GM12878 (cell line): Measurements from ENCODE around the gene PSPN. TPM values are rescaled to one million over a fixed set of nuclear protein-coding genes. Genes with fewer than 3 reads are reported as not detected.

Source experiments
- ATAC-seq: fragments of 200-7000 bp; cut with Tn5 transposase; 3 replicates; pipeline ENCODE4 v1.9.1; 2020; ENCODE audit warnings: mild to moderate bottlenecking, moderate library complexity
- BruUV-seq: library from RNA; stranded (reverse); fragments of 400-500 nt; replicated peaks from 2 replicates; lab custom pipeline; 2021; lab: Mats Ljungman, UMichigan
- CTCF ChIA-PET: fragments of 300-600 bp; sonication (Branson Sonifier 250); formaldehyde crosslinking; extraction: SDS; loops from one replicate; lab custom pipeline; 2021; ENCODE audit warnings: inconsistent platforms; lab: Yijun Ruan, JAX
- POLR2A ChIA-PET: fragments of 350-600 bp; formaldehyde crosslinking; extraction: SDS; loops from one replicate; lab custom pipeline; 2021; ENCODE audit warnings: inconsistent platforms; lab: Charles Lee
- RAD21 ChIA-PET: fragments of 300-600 bp; sonication (Branson Sonifier 250); formaldehyde crosslinking; loops from one replicate; lab custom pipeline; 2023; ENCODE audit warnings: antibody characterized with exemption; ENCODE audit not compliant: unreplicated experiment; lab: Charles Lee
- SMC1A ChIA-PET: fragments of 300-600 bp; sonication (Branson Sonifier 250); formaldehyde crosslinking; loops from one replicate; lab custom pipeline; 2023; ENCODE audit not compliant: unreplicated experiment, uncharacterized antibody; lab: Charles Lee
- DNase-seq: peaks from one replicate; pipeline ENCODE4 v3.0.0-alpha.2; 2011; ENCODE audit warnings: low read depth, low spot score
- FAIRE-seq: peaks from 3 replicates; lab custom pipeline; 2011; peaks lifted over from hg19 to GRCh38; lab: Jason Lieb, UNC
- H2AFZ ChIP-seq: 2 replicates; pipeline ENCODE4 v1.6.0; 2011; ENCODE audit warnings: low read depth, low read length, control low read depth; ENCODE audit not compliant: control insufficient read depth
- H3K27ac ChIP-seq: 2 replicates; pipeline ENCODE4 v1.5.1; 2011; ENCODE audit warnings: control low read depth; ENCODE audit not compliant: control insufficient read depth, insufficient read depth
- H3K27me3 ChIP-seq, 2 experiments: replicated peaks in 1 of 2; 2 replicates each; pipeline versions ENCODE4 v1.6.0 to v1.6.1; 2011; ENCODE audit warnings: low read length in 1 of 2; ENCODE audit not compliant: control insufficient read depth in 2 of 2, insufficient read depth in 2 of 2
- H3K36me3 ChIP-seq, 2 experiments: 2 replicates each; pipeline ENCODE4 v1.5.1; 2011; ENCODE audit warnings: low read length in 1 of 2; ENCODE audit not compliant: control insufficient read depth in 2 of 2, insufficient read depth in 2 of 2
- H3K4me1 ChIP-seq: 2 replicates; pipeline ENCODE4 v1.6.1; 2011; ENCODE audit warnings: mild to moderate bottlenecking, low read length, moderate library complexity, mixed read lengths; ENCODE audit not compliant: control insufficient read depth, insufficient read depth
- H3K4me2 ChIP-seq: 2 replicates; pipeline ENCODE4 v1.6.0; 2011; ENCODE audit warnings: control low read depth; ENCODE audit not compliant: control insufficient read depth, insufficient read depth
- H3K4me3 ChIP-seq: fragments of 200-600 bp; sonication (generic); 2 replicates; pipeline ENCODE4 v1.5.1; 2016
- H3K79me2 ChIP-seq: 2 replicates; pipeline ENCODE4 v1.6.0; 2011; ENCODE audit warnings: low read length; ENCODE audit not compliant: control insufficient read depth, insufficient read depth
- H3K9ac ChIP-seq: 2 replicates; pipeline ENCODE4 v1.8.0; 2011; ENCODE audit warnings: low read length, control low read depth, mixed read lengths; ENCODE audit not compliant: control insufficient read depth, insufficient read depth
- H3K9me3 ChIP-seq: replicated peaks from 3 replicates; pipeline ENCODE4 v1.5.1; 2011; ENCODE audit warnings: mild to moderate bottlenecking, low read length; ENCODE audit not compliant: control insufficient read depth, insufficient read depth
- H4K20me1 ChIP-seq: 2 replicates; pipeline ENCODE4 v1.6.0; 2011; ENCODE audit not compliant: control insufficient read depth, insufficient read depth
- ATF2 ChIP-seq: IDR thresholded peaks from 2 replicates; pipeline ENCODE4 v1.6.1; 2012; ENCODE audit warnings: low read length, inconsistent platforms
- ATF3 ChIP-seq: IDR thresholded peaks from 2 replicates; pipeline ENCODE4 v1.6.1; 2011; ENCODE audit warnings: low read depth, mild to moderate bottlenecking, low read length, moderate library complexity, borderline replicate concordance; ENCODE audit errors: extremely low read depth
- CBX3 ChIP-seq: fragments of 200-600 bp; sonication (generic); IDR thresholded peaks from 2 replicates; pipeline ENCODE4 v1.6.1; 2016; ENCODE audit warnings: low read depth, borderline replicate concordance
- E2F4 ChIP-seq: IDR thresholded peaks from 2 replicates; pipeline ENCODE4 v1.6.1; 2012; ENCODE audit warnings: low read depth, low read length, improper control_type of control experiment
- EED ChIP-seq: sonication (generic); IDR thresholded peaks from 2 replicates; pipeline ENCODE4 v1.6.1; 2016; ENCODE audit warnings: antibody characterized with exemption, low read depth
- GATAD2B ChIP-seq: fragments of 450-650 bp; conservative IDR thresholded peaks from 2 replicates; pipeline ENCODE4 v1.6.1; 2017; ENCODE audit warnings: low read depth, mild to moderate bottlenecking, moderate library complexity
- KLF5 ChIP-seq: fragments of 450-650 bp; IDR thresholded peaks from 2 replicates; pipeline ENCODE4 v1.6.1; 2014; ENCODE audit warnings: mild to moderate bottlenecking; ENCODE audit not compliant: partially characterized antibody
- MAX ChIP-seq: IDR thresholded peaks from 2 replicates; pipeline ENCODE4 v1.6.1; 2012; ENCODE audit warnings: low read depth, low read length, improper control_type of control experiment
- NFIC ChIP-seq: IDR thresholded peaks from 2 replicates; pipeline ENCODE4 v1.6.1; 2012; ENCODE audit warnings: low read depth, mild to moderate bottlenecking, inconsistent platforms, low read length, moderate library complexity
- NR2C1 ChIP-seq: fragments of 450-650 bp; IDR thresholded peaks from 2 replicates; pipeline ENCODE4 v1.6.1; 2017; ENCODE audit warnings: antibody characterized with exemption, mild to moderate bottlenecking, moderate library complexity
- PBX3 ChIP-seq: IDR thresholded peaks from 2 replicates; pipeline ENCODE4 v1.6.1; 2011; ENCODE audit warnings: mild to moderate bottlenecking, low read depth, low read length, moderate library complexity; ENCODE audit not compliant: insufficient replicate concordance
- RFX5 ChIP-seq: IDR thresholded peaks from 2 replicates; pipeline ENCODE4 v1.6.1; 2011; ENCODE audit warnings: low read depth, low read length, improper control_type of control experiment
- TBL1XR1 ChIP-seq: IDR thresholded peaks from 2 replicates; pipeline ENCODE4 v1.6.1; 2012; ENCODE audit warnings: low read depth, low read length, improper control_type of control experiment
- TCF12 ChIP-seq: IDR thresholded peaks from 2 replicates; pipeline ENCODE4 v1.6.1; 2011; ENCODE audit warnings: low read depth, mild to moderate bottlenecking, low read length
- ZNF592 ChIP-seq: fragments of 450-650 bp; IDR thresholded peaks from 2 replicates; pipeline ENCODE4 v1.6.1; 2017; ENCODE audit warnings: mild to moderate bottlenecking, moderate library complexity
- ZNF622 ChIP-seq: fragments of 450-650 bp; IDR thresholded peaks from 2 replicates; pipeline ENCODE4 v1.6.1; 2017; ENCODE audit warnings: mild to moderate bottlenecking, inconsistent platforms
- ZSCAN29 ChIP-seq: fragments of 450-650 bp; IDR thresholded peaks from 2 replicates; pipeline ENCODE4 v1.6.1; 2017; ENCODE audit warnings: mild to moderate bottlenecking, moderate library complexity
- WGBS: methylation state at CpG from one replicate; pipeline ENCODE4 v1.1.6; 2016; ENCODE audit warnings: low lambda C conversion rate; ENCODE audit not compliant: insufficient replicate concordance, insufficient coverage; ENCODE audit errors: missing lambda C conversion rate; 5-methylcytosine and 5-hydroxymethylcytosine counted together
- in situ Hi-C: fragments of 300-500 bp; cut with MboI; formaldehyde crosslinking; loops from 9 replicates; pipeline ENCODE4 v1.14.3; 2018; ENCODE audit warnings: mixed read lengths
- intact Hi-C: fragments of 100-400 bp; cut with micrococcal nuclease; formaldehyde crosslinking; loops from one replicate; pipeline ENCODE4 v1.14.2; 2022; ENCODE audit not compliant: unreplicated experiment
- polyA plus RNA-seq, 11 experiments: library from polyadenylated mRNA; depleted of rRNA in 4 of 11; unstranded in 6 of 11; stranded (reverse) in 5 of 11; fragments of >200 nt; fragmentation: Nextera tagmentation in 4 of 11; fragmentation: Illumina TruSeq in 1 of 11; extraction: Ambion mirVana in 4 of 11; extraction: Trizol in 1 of 11; gene quantifications; 1 replicate in 1 of 11; 2 replicates in 10 of 11; pipeline versions ENCODE4 v1.2.1 to v1.2.3, GENCODE V29; 2011 to 2016; ENCODE audit warnings: inconsistent platforms in 2 of 11, missing spikeins in 2 of 11, low read depth in 1 of 11
- total RNA-seq, 4 experiments: library from RNA; depleted of rRNA in 3 of 4; stranded (reverse); fragments of >200 nt in 3 of 4; fragmentation: Illumina TruSeq in 1 of 4; extraction: Trizol in 1 of 4; gene quantifications; 2 replicates each; pipeline versions ENCODE4 v1.2.1 to v1.2.3, GENCODE V29; 2013 to 2021

Gene PSPN
- total and polyA plus RNA-seq, 10 of the 15 experiments (the other 5 are each of a cell fraction or from before 2014, with no cell fraction given) = 0.27 to 1.2 (median 0.66) TPM

GRCh38 chr19:6396305-6396704, 20.6 kb upstream of the PSPN start:
- Histone ChIP-seq H3K27ac (no peak overlapping the region), H3K4me2 (no peak overlapping the region), H3K79me2 (peaks cover 19% of the 10 kb centered on the region), H3K9ac (no peak overlapping the region), H3K27me3 (no peaks in the 10 kb centered on the region), H3K9me3 (no peaks in the 10 kb centered on the region), H3K4me1 (peaks cover 11% of the 10 kb centered on the region), H2AFZ (no peak overlapping the region), H3K36me3 (peaks cover 0 to 3% of the 10 kb centered on the region in 2 experiments; a peak in 1 of 4 replicates), H3K4me3 (no peak overlapping the region), H4K20me1 (no peaks in the 10 kb centered on the region)
- in situ Hi-C loops = no loop called here
- BruUV-seq = no TSS peak
- DNase-seq (no peak), FAIRE-seq (no peak), ATAC-seq (no peak)
- CTCF ChIA-PET = no interaction called here
- TF ChIP-seq TCF12 = no peak
- no peak for TF ChIP-seq MAX
- TF ChIP-seq RFX5 = no peak
- no peak for TF ChIP-seq ZSCAN29
- no peak for TF ChIP-seq EED
- no peak for TF ChIP-seq NFIC
- TF ChIP-seq ATF3 = no peak
- no peak for TF ChIP-seq CBX3
- no peak for TF ChIP-seq E2F4
- no peak for TF ChIP-seq PBX3
- TF ChIP-seq NR2C1 = no peak
- no peak for TF ChIP-seq ATF2
- no peak for TF ChIP-seq ZNF622
- no peak for TF ChIP-seq ZNF592
- no peak for TF ChIP-seq TBL1XR1
- no peak for TF ChIP-seq GATAD2B
- no peak for TF ChIP-seq KLF5
- SMC1A ChIA-PET = no interaction called here
- intact Hi-C loops = loop anchor here (10.0 kb wide), 1 partner anchor 108 kb away; the partner anchor contains the start of gene TUBB4A
- POLR2A ChIA-PET = no interaction called here
- RAD21 ChIA-PET = no interaction called here
- 90% methylated on average over 12 of the region's 12 CpGs for WGBS
